GM12878 (cell line): ENCODE results near the gene ANGPTL4. TPM values are rescaled to one million over a fixed set of nuclear protein-coding genes. Genes with fewer than 3 reads are reported as not detected.

Experiments used
- ATF2 ChIP-seq: IDR thresholded peaks from 2 replicates; pipeline ENCODE4 v1.6.1; 2012; ENCODE audit warnings: low read length, inconsistent platforms
- CBX5 ChIP-seq: sonication (generic); IDR thresholded peaks from 2 replicates; pipeline ENCODE4 v1.6.1; 2016; ENCODE audit warnings: low read depth, moderate library complexity, mild to moderate bottlenecking, inconsistent platforms
- CEBPB ChIP-seq, 2 experiments: fragments of 150-350 bp in 1 of 2; IDR thresholded peaks; 2 replicates each; pipeline ENCODE4 v1.6.1; 2012 to 2014; ENCODE audit warnings: low read depth in 2 of 2, low read length in 2 of 2, borderline replicate concordance in 1 of 2, inconsistent platforms in 1 of 2
- CHD2 ChIP-seq: IDR thresholded peaks from 2 replicates; pipeline ENCODE4 v1.6.1; 2011; ENCODE audit warnings: low read depth, low read length, improper control_type of control experiment, borderline replicate concordance
- EP300 ChIP-seq, 2 experiments: fragments of 150-350 bp in 1 of 2; IDR thresholded peaks; 2 replicates each; pipeline ENCODE4 v1.6.1; 2011 to 2012; ENCODE audit warnings: low read depth in 2 of 2, low read length in 2 of 2, borderline replicate concordance in 1 of 2, improper control_type of control experiment in 1 of 2, inconsistent platforms in 1 of 2; ENCODE audit not compliant: control insufficient read depth in 1 of 2
- FOS ChIP-seq: IDR thresholded peaks from 3 replicates; pipeline ENCODE4 v1.6.1; 2011; ENCODE audit warnings: borderline replicate concordance; ENCODE audit not compliant: insufficient read length; ENCODE audit errors: extremely low read depth
- GABPA ChIP-seq: IDR thresholded peaks from 2 replicates; pipeline ENCODE4 v1.6.1; 2014; ENCODE audit warnings: antibody characterized with exemption, low read depth, mild to moderate bottlenecking, inconsistent platforms
- MTA2 ChIP-seq: fragments of 450-650 bp; IDR thresholded peaks from 2 replicates; pipeline ENCODE4 v1.6.1; 2016; ENCODE audit warnings: low read depth, mild to moderate bottlenecking, moderate library complexity
- RBBP5 ChIP-seq: fragments of 200-600 bp; sonication (generic); conservative IDR thresholded peaks from 2 replicates; pipeline ENCODE4 v1.6.1; 2016
- SMAD1 ChIP-seq: fragments of 450-650 bp; IDR thresholded peaks from 2 replicates; pipeline ENCODE4 v1.6.1; 2018; ENCODE audit warnings: mild to moderate bottlenecking, low read depth; ENCODE audit not compliant: partially characterized antibody
- SMAD5 ChIP-seq: IDR thresholded peaks from 2 replicates; pipeline ENCODE4 v1.6.1; 2016; ENCODE audit warnings: antibody characterized with exemption, low read depth
- SREBF2 ChIP-seq: IDR thresholded peaks from 2 replicates; pipeline ENCODE4 v1.6.1; 2012; ENCODE audit warnings: mild to moderate bottlenecking, low read length
- TCF3 ChIP-seq: IDR thresholded peaks from 2 replicates; pipeline ENCODE4 v1.6.1; 2012; ENCODE audit warnings: low read depth, mild to moderate bottlenecking, low read length, borderline replicate concordance; ENCODE audit not compliant: insufficient read depth
- TCF7 ChIP-seq: IDR thresholded peaks from 2 replicates; pipeline ENCODE4 v1.6.1; 2014; ENCODE audit warnings: antibody characterized with exemption, borderline replicate concordance
- ZBTB11 ChIP-seq: fragments of 450-650 bp; formaldehyde crosslinking; IDR thresholded peaks from 2 replicates; pipeline ENCODE4 v1.5.0; 2022; ENCODE audit warnings: mild to moderate bottlenecking, missing genetic modification characterization
- ZNF687 ChIP-seq: fragments of 450-650 bp; IDR thresholded peaks from 2 replicates; pipeline ENCODE4 v1.6.1; 2017; ENCODE audit warnings: mild to moderate bottlenecking, moderate library complexity
- polyA plus RNA-seq, 11 experiments: library from polyadenylated mRNA; depleted of rRNA in 4 of 11; unstranded in 6 of 11; stranded (reverse) in 5 of 11; fragments of >200 nt; fragmentation: Nextera tagmentation in 4 of 11; fragmentation: Illumina TruSeq in 1 of 11; extraction: Ambion mirVana in 4 of 11; extraction: Trizol in 1 of 11; gene quantifications; 1 replicate in 1 of 11; 2 replicates in 10 of 11; pipeline versions ENCODE4 v1.2.1 to v1.2.3, GENCODE V29; 2011 to 2016; ENCODE audit warnings: inconsistent platforms in 2 of 11, missing spikeins in 2 of 11, low read depth in 1 of 11
- total RNA-seq, 4 experiments: library from RNA; depleted of rRNA in 3 of 4; stranded (reverse); fragments of >200 nt in 3 of 4; fragmentation: Illumina TruSeq in 1 of 4; extraction: Trizol in 1 of 4; gene quantifications; 2 replicates each; pipeline versions ENCODE4 v1.2.1 to v1.2.3, GENCODE V29; 2013 to 2021

The ANGPTL4 gene
- total and polyA plus RNA-seq, 10 of the 15 experiments (the other 5 are each of a cell fraction or from before 2014, with no cell fraction given): 0.45 TPM; not detected in 9

- no peak for TF ChIP-seq ZBTB11 (CRISPR knock-in tag)
- TF ChIP-seq MTA2: no peak
- TF ChIP-seq CHD2: peak; percentile 92
- no peak for TF ChIP-seq ZNF687
- TF ChIP-seq TCF7: no peak
- no peak for TF ChIP-seq SMAD1
- TF ChIP-seq EP300 (IDR thresholded peaks at IDR 0.05; ENCODE audit: borderline replicate concordance in 1 of 2, control insufficient read depth in 1 of 2, low read depth in 2 of 2, low read length in 2 of 2): no peak
- TF ChIP-seq ATF2: no peak
- TF ChIP-seq TCF3: 0 out of 2 replicates have a peak, but pooled peaks have one; percentile 13
- no peak for TF ChIP-seq RBBP5
- TF ChIP-seq FOS: peak; percentile 86
- no peak for TF ChIP-seq GABPA
- no peak for TF ChIP-seq SMAD5
- no peak for TF ChIP-seq CEBPB (IDR thresholded peaks at IDR 0.05; ENCODE audit: borderline replicate concordance in 1 of 2, low read depth in 2 of 2, low read length in 2 of 2)
- no peak for TF ChIP-seq CBX5
- no peak for TF ChIP-seq SREBF2
Measured at GRCh38 chr19:8412783-8413628, 49.1 kb downstream of the ANGPTL4 start, which contains the start of gene MARCHF2 (continued).
